ENCODE data around the gene KRTAP4-8. TPM values are rescaled to one million over a fixed set of nuclear protein-coding genes. Genes with fewer than 3 reads are reported as not detected.
"Not testable (repeated sequence)": the region's sequence is repeated elsewhere in the genome, so short reads cannot be mapped to it uniquely, and the experiment has no call there.

Gene KRTAP4-8
- polyA plus RNA-seq (2013, experiment 1 of 2): not detected
- not detected for polyA plus RNA-seq (2013, experiment 2 of 2)

DNA sequence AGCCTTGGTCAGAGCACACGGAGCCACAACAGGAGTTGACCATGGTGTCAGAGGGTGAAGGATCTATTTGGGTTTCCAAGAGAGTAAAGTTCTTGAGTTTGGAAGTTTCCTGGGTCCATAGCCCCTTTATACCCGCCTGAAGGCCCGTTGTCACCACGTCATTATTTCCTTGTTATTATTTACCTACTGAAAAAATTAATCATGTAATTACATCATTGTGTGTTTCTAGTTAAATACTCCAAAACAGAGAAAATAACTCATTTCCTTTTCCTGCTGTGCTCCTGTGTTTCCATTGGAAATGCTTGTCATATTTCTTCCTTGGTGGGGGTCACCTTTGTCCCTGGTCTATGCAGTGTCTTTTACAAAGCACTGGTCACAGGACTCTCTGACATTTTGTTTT is at the start of gene KRTAP4-8:
Gene KRTAP4-8 (minus strand): TSS at position 101 of the 400 bp plus-strand sequence. CDS start 58 bp downstream, at position 43.
- no peaks in the 10 kb centered on the region for H3K4me1 ChIP-seq (ENCODE audit: control insufficient read depth, insufficient read depth, low read length, poor library complexity, severe bottlenecking)
- H3K9me3 ChIP-seq (ENCODE audit: control insufficient read depth, low read length): peaks cover 4% of the 10 kb centered on the region
- no peak within 1 kb of the TSS for H3K4me3 ChIP-seq (ENCODE audit: extremely low read depth, insufficient read depth, low read length, poor library complexity, severe bottlenecking)
- WGBS, 2 experiments (ENCODE audit: insufficient coverage in 2 of 2): 78 to 89% methylated on average over 1 of the region's 4 CpGs
- H3K36me3 ChIP-seq (ENCODE audit: control insufficient read depth, insufficient read depth, low read length): no peaks in the 10 kb centered on the region
- H3K27ac ChIP-seq (ENCODE audit: low read depth, low read length, severe bottlenecking): no peak within 1 kb of the TSS

DNA sequence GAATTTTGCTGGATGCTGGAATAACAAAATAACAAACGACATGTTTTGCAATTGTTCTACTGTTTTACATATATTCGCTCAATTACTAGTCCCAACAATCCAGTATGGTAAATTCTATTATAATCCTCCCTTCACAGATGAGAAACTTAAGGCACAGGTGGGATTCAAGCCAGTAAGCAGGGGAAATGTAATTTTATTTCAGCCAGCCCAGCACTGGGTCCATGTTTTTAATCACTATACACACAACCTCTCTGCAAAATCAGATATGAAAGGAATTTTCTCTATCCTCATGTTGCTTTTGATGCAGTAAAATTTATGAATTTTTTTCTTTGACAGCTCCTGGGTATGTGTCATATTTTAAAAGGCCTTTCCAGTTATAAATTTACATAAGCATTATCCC is 47.3 kb upstream of the KRTAP4-8 start:
- Histone ChIP-seq H3K4me1 (ENCODE audit: control insufficient read depth, insufficient read depth, low read length, poor library complexity, severe bottlenecking) (no peaks in the 10 kb centered on the region), H3K36me3 (ENCODE audit: control insufficient read depth, insufficient read depth, low read length) (no peaks in the 10 kb centered on the region), H3K27ac (ENCODE audit: low read depth, low read length, severe bottlenecking) (no peak overlapping the region), H3K4me3 (ENCODE audit: extremely low read depth, insufficient read depth, low read length, poor library complexity, severe bottlenecking) (no peak overlapping the region), H3K9me3 (ENCODE audit: control insufficient read depth, low read length) (peaks cover 2% of the 10 kb centered on the region)
- 83% methylated on average over 2 of the region's 2 CpGs; no CpG with 5 or more reads in 1 of the 2 experiments for WGBS, 2 experiments (ENCODE audit: insufficient coverage in 2 of 2)

DNA sequence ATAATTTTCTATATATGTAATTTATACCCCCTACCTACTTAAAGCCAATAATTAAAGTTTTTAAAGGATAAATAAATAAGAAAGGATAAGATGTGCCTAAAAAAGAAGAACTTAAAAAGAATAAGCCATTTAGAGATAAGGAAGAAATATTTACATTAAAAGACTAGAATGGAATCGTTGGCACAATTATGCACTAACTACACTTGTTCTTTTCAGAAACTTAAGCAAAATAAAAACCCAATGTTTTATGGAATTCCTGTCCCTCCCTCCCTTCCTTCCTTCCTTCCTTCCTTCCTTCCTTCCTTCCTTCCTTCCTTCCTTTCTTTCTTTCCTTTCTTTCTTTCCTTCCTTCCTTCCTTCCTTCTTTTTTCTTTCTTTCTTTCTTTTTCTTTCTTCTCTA is 46.9 kb upstream of the KRTAP4-8 start:
- Histone ChIP-seq H3K36me3 (ENCODE audit: control insufficient read depth, insufficient read depth, low read length) (no peaks in the 10 kb centered on the region), H3K9me3 (ENCODE audit: control insufficient read depth, low read length) (peaks cover 6% of the 10 kb centered on the region), H3K4me3 (ENCODE audit: extremely low read depth, insufficient read depth, low read length, poor library complexity, severe bottlenecking) (no peak overlapping the region), H3K4me1 (ENCODE audit: control insufficient read depth, insufficient read depth, low read length, poor library complexity, severe bottlenecking) (no peaks in the 10 kb centered on the region), H3K27ac (ENCODE audit: low read depth, low read length, severe bottlenecking) (no peak overlapping the region)
- WGBS, 2 experiments (ENCODE audit: insufficient coverage in 2 of 2): 100% methylated on average over 1 of the region's 1 CpG; no CpG with 5 or more reads in 1 of the 2 experiments

- Histone ChIP-seq H3K9me3 (ENCODE audit: control insufficient read depth, low read length) (peaks cover 6% of the 10 kb centered on the region), H3K36me3 (ENCODE audit: control insufficient read depth, insufficient read depth, low read length) (no peaks in the 10 kb centered on the region), H3K4me1 (ENCODE audit: control insufficient read depth, insufficient read depth, low read length, poor library complexity, severe bottlenecking) (no peaks in the 10 kb centered on the region), H3K4me3 (ENCODE audit: extremely low read depth, insufficient read depth, low read length, poor library complexity, severe bottlenecking) (no peak overlapping the region), H3K27ac (ENCODE audit: low read depth, low read length, severe bottlenecking) (no peak overlapping the region)
Observed at GRCh38 chr17:41141361-41141760, 43.4 kb upstream of the KRTAP4-8 start.

DNA sequence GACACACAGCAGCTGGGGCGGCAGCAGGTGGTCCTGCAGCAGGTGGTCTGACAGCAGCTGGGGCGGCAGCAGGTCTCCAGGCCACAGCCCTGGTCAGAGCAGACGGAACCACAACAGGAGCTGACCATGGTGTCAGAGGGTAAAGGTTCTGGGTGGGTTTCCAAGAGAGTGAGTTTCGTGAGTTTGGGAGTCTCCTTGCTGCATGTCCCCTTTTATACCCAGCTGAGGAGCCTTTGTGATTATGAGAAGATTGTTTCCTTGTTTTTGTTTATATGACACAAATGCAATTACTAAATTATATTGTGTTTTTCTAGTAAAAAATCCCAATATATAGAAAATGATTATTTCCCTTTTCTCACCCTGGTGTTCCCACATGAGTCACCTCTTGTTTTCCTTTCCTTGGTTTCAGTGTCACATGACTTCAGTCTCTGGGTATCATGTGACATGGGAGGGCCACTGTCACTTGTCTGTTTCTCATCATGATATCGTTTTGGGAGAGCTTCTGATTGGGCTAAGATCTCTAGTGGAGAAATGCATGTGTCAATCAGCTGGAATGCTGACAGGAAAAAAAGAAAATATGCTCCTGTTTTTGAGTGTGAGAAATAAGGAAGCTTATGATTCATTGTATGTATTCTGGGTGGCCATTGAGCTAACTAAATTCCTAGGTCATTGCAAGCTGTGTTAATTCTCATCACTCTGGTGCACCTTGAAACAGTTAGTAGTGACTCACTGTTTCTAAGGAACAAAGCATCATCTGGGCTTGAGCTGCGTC is 42.6 kb upstream of the KRTAP4-8 start, which contains the start of gene KRTAP4-6:
Gene KRTAP4-6 (minus strand): TSS at position 185 of the 772 bp plus-strand sequence. CDS start 57 bp downstream, at position 128.
- Histone ChIP-seq H3K4me3 (ENCODE audit: extremely low read depth, insufficient read depth, low read length, poor library complexity, severe bottlenecking) (no peak within 1 kb of the TSS), H3K27ac (ENCODE audit: low read depth, low read length, severe bottlenecking) (no peak within 1 kb of the TSS), H3K9me3 (ENCODE audit: control insufficient read depth, low read length) (peaks cover 6% of the 10 kb centered on the region), H3K4me1 (ENCODE audit: control insufficient read depth, insufficient read depth, low read length, poor library complexity, severe bottlenecking) (no peaks in the 10 kb centered on the region), H3K36me3 (ENCODE audit: control insufficient read depth, insufficient read depth, low read length) (no peaks in the 10 kb centered on the region)
- WGBS, 2 experiments (ENCODE audit: insufficient coverage in 2 of 2): 83 to 86% methylated on average over 3 to 5 of the region's 6 CpGs

- H3K27ac ChIP-seq (ENCODE audit: low read depth, low read length, severe bottlenecking): not testable (repeated sequence)
Observed at GRCh38 chr17:41139865-41140264, 41.9 kb upstream of the KRTAP4-8 start.

GRCh38 chr17:41133880-41134735 is 36.2 kb upstream of the KRTAP4-8 start:
- Histone ChIP-seq H3K4me3 (ENCODE audit: extremely low read depth, insufficient read depth, low read length, poor library complexity, severe bottlenecking) (no peak overlapping the region), H3K27ac (ENCODE audit: low read depth, low read length, severe bottlenecking) (no peak overlapping the region), H3K4me1 (ENCODE audit: control insufficient read depth, insufficient read depth, low read length, poor library complexity, severe bottlenecking) (no peaks in the 10 kb centered on the region), H3K36me3 (ENCODE audit: control insufficient read depth, insufficient read depth, low read length) (no peaks in the 10 kb centered on the region), H3K9me3 (ENCODE audit: control insufficient read depth, low read length) (no peaks in the 10 kb centered on the region)
- WGBS, 2 experiments (ENCODE audit: insufficient coverage in 2 of 2): 80 to 86% methylated on average over 1 of the region's 2 CpGs

More at GRCh38 chr17:41139865-41140264, 41.9 kb upstream of the KRTAP4-8 start:
- not testable (repeated sequence) for H3K9me3 ChIP-seq (ENCODE audit: control insufficient read depth, low read length); H3K36me3 ChIP-seq (ENCODE audit: control insufficient read depth, insufficient read depth, low read length); H3K4me1 ChIP-seq (ENCODE audit: control insufficient read depth, insufficient read depth, low read length, poor library complexity, severe bottlenecking); H3K4me3 ChIP-seq (ENCODE audit: extremely low read depth, insufficient read depth, low read length, poor library complexity, severe bottlenecking)
- WGBS, 2 experiments (ENCODE audit: insufficient coverage in 2 of 2): 85 to 90% methylated on average over 12 of the region's 12 CpGs

- no peaks in the 10 kb centered on the region for H3K36me3 ChIP-seq (ENCODE audit: control insufficient read depth, insufficient read depth, low read length)
- no peaks in the 10 kb centered on the region for H3K4me1 ChIP-seq (ENCODE audit: control insufficient read depth, insufficient read depth, low read length, poor library complexity, severe bottlenecking)
- H3K4me3 ChIP-seq (ENCODE audit: extremely low read depth, insufficient read depth, low read length, poor library complexity, severe bottlenecking): no peak overlapping the region
- 100% methylated on average over 2 to 3 of the region's 3 CpGs for WGBS, 2 experiments (ENCODE audit: insufficient coverage in 2 of 2)
- no peak overlapping the region for H3K27ac ChIP-seq (ENCODE audit: low read depth, low read length, severe bottlenecking)
- no peaks in the 10 kb centered on the region for H3K9me3 ChIP-seq (ENCODE audit: control insufficient read depth, low read length)
Observed at GRCh38 chr17:41131979-41132378, 34.0 kb upstream of the KRTAP4-8 start.

GRCh38 chr17:41127371-41127770 is 29.4 kb upstream of the KRTAP4-8 start:
- Histone ChIP-seq H3K36me3 (ENCODE audit: control insufficient read depth, insufficient read depth, low read length) (no peaks in the 10 kb centered on the region), H3K4me1 (ENCODE audit: control insufficient read depth, insufficient read depth, low read length, poor library complexity, severe bottlenecking) (no peaks in the 10 kb centered on the region), H3K9me3 (ENCODE audit: control insufficient read depth, low read length) (no peaks in the 10 kb centered on the region), H3K27ac (ENCODE audit: low read depth, low read length, severe bottlenecking) (no peak overlapping the region), H3K4me3 (ENCODE audit: extremely low read depth, insufficient read depth, low read length, poor library complexity, severe bottlenecking) (no peak overlapping the region)
- no CpG with 5 or more reads among the region's 1 CpG for WGBS, 2 experiments (ENCODE audit: insufficient coverage in 2 of 2)

- H3K4me1 ChIP-seq (ENCODE audit: control insufficient read depth, insufficient read depth, low read length, poor library complexity, severe bottlenecking): no peaks in the 10 kb centered on the region
- no CpG with 5 or more reads among the region's 3 CpGs for WGBS, 2 experiments (ENCODE audit: insufficient coverage in 2 of 2)
- H3K4me3 ChIP-seq (ENCODE audit: extremely low read depth, insufficient read depth, low read length, poor library complexity, severe bottlenecking): no peak overlapping the region
- H3K36me3 ChIP-seq (ENCODE audit: control insufficient read depth, insufficient read depth, low read length): no peaks in the 10 kb centered on the region
- no peaks in the 10 kb centered on the region for H3K9me3 ChIP-seq (ENCODE audit: control insufficient read depth, low read length)
- no peak overlapping the region for H3K27ac ChIP-seq (ENCODE audit: low read depth, low read length, severe bottlenecking)
Observed at GRCh38 chr17:41126412-41126811, 28.5 kb upstream of the KRTAP4-8 start.
